ENCODE results near the gene NPM3.

Gene NPM3

DNA sequence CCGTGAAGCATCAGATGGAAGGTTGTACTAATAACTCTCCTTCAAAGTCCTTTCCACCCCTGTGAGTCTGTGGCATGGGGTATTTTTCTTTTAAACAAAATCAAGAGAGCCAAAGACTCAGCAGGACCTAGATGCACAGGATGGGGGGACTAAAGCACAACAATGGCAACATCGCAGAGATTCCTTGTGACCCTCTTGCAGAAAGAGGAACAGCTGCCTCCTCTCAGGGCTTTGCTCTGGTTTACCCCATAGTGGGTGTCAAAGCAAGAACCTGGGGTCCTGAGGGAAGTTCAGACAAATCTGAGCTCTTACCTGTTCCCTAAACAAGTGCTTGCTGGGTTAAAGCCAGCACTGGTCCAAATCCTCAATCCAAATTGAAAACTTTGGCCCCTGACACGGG is 46.6 kb downstream of the NPM3 start:
- no peak overlapping the region for H3K27ac ChIP-seq
- TF ChIP-seq, protein P1, sequence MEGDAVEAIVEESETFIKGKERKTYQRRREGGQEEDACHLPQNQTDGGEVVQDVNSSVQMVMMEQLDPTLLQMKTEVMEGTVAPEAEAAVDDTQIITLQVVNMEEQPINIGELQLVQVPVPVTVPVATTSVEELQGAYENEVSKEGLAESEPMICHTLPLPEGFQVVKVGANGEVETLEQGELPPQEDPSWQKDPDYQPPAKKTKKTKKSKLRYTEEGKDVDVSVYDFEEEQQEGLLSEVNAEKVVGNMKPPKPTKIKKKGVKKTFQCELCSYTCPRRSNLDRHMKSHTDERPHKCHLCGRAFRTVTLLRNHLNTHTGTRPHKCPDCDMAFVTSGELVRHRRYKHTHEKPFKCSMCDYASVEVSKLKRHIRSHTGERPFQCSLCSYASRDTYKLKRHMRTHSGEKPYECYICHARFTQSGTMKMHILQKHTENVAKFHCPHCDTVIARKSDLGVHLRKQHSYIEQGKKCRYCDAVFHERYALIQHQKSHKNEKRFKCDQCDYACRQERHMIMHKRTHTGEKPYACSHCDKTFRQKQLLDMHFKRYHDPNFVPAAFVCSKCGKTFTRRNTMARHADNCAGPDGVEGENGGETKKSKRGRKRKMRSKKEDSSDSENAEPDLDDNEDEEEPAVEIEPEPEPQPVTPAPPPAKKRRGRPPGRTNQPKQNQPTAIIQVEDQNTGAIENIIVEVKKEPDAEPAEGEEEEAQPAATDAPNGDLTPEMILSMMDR (conservative IDR thresholded peaks at IDR 0.05) = no peak

DNA sequence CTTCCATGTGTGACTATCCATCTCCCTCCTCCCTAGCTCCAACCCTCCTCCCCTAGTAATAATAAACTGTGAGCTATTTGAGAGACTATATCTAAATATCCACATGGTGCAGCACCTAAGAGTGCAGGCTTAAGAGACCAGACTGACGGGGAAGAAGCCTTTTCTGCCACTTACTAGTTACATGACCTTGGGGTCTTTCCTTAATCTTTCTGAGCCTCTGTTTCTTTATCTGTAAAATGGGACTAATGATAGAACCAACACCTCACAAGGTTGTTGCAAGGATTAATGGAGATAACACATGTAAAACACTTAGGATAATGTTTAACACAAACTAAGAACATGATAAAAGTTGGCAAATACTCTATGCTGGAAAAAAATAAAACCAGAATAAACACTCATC is 51.1 kb downstream of the NPM3 start:
- no peak overlapping the region for H3K27ac ChIP-seq
- TF ChIP-seq, protein P1 (conservative IDR thresholded peaks at IDR 0.05) = no peak
